HG02840 (cell line): ENCODE measurements around the gene PDCD10.
A peak's percentile ranks its signal among the peaks of the same experiment; 100 is the strongest.

Experiments used
- ATAC-seq: cut with Tn5 transposase; IDR thresholded peaks from one replicate; pipeline ENCODE4 v1.9.1; 2021; ENCODE audit warnings: mild to moderate bottlenecking, moderate library complexity, moderate number of reproducible peaks; ENCODE audit not compliant: unreplicated experiment, low FRiP score

PDCD10 gene

DNA sequence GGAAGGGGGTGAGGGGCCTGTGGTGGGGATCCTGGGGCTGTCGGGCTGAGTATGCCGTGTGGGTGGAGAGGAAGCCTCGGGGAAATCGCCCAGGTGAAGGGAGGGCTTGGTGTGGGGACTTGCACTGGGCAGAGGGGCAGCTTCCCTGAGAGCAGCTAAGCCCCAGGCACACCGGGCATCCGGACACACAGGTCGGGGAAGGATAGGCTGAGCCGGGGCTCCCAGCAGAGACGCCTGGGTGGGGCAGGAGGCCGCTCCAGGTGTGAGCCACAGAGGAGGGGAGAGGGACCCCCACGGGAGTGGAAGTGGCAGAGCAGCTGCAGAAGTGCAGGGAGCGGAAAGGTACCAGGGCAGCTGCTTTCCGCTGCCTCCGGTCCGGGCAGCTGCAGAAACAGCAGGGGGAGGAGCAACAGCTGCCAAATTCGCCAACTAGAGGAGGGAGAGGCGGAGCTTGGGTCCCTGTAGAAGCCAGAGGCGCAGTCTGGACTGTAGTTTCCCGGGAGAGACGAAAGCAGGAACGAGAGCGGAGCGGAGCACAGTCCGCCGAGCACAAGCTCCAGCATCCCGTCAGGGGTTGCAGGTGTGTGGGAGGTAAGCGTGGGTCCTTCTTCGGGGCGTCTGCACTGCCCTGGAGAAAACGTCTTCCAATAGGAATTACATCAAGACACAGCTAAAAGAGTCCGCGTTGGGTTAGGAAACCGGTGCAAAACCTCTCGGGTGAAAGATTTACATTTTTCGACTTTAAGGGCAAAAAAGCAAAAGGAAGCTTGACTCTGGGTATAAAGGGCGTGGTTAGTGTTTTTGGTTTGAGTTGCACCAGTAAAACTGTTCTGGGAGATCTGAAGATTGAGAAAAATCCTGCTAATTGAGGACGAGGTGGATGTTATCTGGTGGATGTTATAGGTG, 794 bp upstream of the PDCD10 start, which contains the start of gene SERPINI1:
Gene SERPINI1, plus strand, starts transcription at position 489 of the 906 bp plus-strand sequence. CDS start 53,408 bp downstream, outside the sequence.
- peak; percentile 64 for ATAC-seq

DNA sequence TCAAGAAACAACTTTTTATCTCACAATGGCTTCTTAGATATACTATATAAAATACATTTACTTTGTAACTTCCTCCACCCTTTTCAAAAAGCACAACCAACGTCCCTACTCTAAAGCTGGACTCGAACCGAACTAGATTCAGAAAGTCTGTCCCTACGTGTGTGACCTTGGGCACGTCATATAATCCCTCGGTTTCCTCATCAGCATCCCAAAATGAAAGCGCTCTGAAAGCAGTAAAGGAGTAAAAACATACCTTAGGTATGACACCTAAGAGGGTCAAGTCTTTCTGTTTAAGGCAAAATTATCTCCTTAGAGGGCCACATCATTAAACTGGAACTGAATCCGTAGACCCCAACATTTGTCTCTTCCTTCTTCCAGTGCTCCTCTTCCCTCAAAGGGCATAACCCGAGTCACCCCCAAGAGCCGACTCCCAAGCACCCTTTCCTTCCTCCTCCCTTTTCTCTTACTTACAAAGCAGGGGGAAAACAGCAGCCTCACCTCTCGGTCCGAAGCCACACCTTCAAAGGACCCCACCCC, 663 bp downstream of the PDCD10 start:
- ATAC-seq: no peak

DNA sequence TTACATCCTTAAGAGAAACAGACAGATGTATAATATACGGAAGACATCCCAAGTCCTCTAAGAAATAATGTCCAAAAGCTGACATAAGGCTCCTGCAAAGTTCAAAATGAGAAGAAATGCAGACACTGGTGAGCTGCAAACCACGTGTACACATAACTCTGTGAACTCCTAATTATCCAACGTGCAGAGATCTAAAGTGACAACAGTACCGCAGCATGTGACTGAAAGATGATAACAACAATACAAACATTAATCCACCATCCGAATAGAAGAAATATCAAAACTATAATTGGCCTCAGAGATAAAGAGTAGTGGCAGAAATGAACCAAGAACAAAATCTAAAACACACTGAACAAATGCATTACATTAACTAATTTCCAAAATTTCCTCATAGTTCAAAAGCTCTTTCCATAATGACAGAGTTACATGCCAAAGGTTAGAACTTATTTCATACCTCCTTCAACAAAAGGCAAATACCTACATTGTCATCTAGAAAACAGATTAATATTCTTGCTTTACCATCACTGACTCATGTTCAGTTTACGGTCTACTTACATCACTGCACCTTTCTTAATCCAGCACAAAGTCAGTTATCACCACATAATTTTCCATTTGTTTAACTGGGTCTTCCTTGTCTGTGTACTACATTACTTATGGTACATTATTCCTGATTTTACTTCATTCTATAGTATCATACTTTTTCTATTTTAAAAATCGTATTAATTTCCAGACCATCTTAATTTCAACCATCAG, 2.2 kb downstream of the PDCD10 start:
- no peak for ATAC-seq

GRCh38 chr3:167731393-167731792, 3.3 kb downstream of the PDCD10 start:
- ATAC-seq: no peak

DNA sequence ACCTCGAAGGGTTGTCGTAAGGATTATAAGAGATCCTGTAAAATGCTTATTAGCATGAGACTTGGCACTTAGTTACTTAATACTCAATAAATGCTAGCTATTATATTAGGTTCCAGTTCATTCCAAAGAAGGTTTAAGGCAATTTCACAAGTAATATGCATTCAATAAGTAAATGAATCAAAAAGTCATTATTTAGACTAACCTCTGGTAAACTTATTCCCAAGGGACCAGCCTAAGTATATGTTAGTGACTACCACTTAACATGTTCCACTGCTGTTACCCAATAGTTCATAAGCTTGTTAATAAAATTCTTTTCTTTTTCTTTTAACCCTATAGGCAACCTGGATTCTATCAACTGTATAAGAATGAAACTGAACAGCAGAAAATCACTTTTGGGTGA, 5.1 kb downstream of the PDCD10 start:
- no peak for ATAC-seq

DNA sequence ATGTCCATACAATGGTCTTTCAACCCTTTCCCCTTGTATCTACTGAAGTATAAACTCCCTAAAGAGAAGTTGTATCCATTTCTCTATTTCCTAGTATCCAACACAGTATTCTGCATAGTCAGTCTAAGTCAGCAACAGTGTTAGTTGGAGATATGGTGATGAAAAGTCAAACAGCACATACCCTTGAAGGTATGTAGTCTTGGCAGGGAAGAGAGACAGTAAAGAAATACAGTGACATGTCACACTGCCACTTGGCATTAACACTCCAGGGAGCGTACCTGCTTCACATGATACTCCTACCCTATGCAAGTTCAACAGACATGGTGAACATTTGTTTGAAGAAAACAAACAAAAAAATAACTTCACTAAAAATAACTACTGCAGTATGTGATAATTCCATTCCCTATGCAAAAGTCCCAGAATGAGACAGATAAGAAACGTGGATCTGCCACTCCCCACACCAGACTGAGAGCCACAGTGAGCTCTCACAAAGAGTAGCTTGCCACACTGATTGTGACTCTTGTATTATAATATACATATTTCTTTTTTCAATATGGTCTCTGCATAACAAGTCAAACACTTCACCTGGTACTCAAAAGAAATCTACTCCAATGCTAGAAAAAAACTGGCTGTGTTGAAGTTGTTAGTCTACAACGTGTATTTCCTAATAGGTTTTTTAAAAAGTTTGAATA, 5.9 kb downstream of the PDCD10 start:
- no peak for ATAC-seq

DNA sequence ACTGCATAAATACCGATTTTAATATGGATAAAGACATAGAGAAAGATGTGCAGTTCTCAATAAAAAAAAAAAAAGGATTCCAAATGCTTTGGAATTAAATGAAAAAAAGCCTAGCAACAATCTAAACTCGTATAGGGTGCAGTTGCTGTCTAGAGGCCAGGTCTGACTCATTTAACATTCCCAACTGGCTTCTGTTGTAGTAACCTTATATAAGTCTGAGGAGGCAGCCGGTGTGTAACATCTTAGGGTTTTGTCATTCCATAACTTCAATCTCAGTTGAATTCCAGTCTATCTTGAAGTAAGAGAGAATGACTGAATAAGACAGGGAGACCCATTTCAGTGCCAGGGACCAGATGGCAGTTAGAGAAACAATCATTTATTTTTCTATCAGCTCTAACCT, 6.5 kb downstream of the PDCD10 start:
- no peak for ATAC-seq

DNA sequence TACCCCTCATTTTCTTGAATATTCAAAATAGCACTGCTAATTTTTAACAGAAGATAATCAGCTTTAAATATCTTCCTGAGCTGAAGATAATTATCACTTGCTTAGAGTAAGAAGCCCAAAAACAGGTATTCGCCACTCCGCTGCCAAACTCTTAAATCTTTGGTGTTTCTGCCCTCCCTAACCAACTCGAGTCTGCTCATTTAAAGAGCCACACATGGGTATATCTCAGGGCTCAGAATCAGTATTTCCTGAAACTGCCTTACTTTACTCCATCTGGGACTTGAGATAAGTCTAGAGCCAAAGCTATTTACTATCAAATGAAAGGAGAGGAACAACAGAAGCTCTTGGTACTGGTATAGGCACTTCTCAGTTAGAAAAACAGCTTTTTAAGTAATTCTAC, 10.8 kb downstream of the PDCD10 start:
- ATAC-seq: no peak

DNA sequence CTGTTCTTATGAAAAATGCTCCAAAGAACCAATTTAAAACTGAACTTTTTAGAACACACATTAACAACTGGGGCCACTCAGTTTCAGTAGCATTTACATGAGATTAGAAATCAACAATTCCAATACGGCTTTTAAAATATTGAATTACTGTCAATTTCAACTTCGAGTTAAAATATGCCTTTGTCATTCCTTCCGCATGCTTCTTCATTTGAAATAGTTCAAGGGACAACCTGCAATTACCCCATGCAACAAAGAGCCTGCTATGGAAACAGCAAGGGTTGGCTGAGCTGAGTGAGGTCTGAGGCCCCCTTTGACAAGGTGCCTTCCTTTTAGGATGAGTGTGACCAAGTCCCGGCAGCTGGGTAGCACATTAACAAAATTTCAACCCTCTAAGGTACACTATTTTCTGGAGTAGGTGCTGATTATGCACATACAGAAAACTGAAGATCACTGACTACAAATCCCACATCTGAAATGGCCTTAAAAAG, 11.6 kb downstream of the PDCD10 start:
- no peak for ATAC-seq

- no peak for ATAC-seq
Observed at GRCh38 chr3:167718582-167718981, 16.1 kb downstream of the PDCD10 start.

DNA sequence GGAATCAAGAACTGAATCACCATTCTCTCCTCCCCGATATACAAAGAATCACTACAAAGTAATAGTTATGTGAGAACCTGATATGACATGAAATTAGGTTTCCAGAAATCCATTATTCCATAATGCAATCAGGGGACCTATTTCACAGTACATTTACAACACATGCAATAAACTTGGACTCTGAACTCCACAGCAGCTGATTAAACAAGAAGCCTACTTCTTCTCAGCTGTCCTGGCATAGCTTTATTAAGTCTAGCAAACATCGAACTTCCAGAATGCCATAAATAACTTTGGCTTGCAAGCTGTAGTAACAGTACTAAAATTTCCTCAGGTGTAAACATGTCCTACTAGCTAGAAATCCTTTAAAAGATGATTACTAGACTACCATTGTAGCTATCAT, 17.8 kb downstream of the PDCD10 start:
- ATAC-seq: no peak

- ATAC-seq: no peak
Observed at GRCh38 chr3:167714871-167715270, 19.8 kb downstream of the PDCD10 start.

DNA sequence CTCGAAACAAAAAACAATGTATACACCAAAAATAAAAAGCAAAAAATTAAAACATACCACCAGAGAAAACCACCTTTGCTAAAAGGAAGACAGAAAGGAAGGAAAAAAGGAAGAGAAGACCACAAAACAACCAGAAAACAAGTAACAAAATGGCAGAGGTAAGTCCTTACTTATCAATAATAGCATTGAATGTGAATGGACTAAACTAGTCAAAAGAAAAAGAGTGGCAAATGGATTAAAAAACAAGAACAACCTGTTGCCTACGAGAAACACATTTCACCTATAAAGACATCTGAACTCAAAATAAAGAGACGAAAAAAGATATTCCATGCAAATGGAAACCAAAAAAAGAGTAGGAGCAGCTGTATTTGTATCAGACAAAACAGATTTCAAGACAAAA, 22.2 kb downstream of the PDCD10 start:
- ATAC-seq: no peak

DNA sequence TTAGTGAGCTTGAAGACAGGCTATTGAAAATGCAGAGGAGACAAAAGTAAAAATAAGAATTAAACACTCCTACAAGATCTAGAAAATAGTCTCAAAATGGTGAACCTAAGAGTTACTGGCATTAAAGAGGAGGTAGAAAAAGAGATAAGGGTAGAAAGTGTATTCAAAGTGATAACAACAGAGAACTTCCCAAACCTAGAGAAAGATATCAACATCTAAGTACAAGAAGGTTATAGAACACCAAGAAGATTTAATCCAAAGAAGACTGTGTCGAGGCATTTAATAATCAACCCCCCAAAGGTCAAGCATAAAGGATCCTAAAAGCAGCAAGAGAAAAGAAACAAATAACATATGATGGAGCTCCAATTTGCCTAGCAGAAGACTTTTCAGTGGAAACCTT, 23.3 kb downstream of the PDCD10 start:
- no peak for ATAC-seq

DNA sequence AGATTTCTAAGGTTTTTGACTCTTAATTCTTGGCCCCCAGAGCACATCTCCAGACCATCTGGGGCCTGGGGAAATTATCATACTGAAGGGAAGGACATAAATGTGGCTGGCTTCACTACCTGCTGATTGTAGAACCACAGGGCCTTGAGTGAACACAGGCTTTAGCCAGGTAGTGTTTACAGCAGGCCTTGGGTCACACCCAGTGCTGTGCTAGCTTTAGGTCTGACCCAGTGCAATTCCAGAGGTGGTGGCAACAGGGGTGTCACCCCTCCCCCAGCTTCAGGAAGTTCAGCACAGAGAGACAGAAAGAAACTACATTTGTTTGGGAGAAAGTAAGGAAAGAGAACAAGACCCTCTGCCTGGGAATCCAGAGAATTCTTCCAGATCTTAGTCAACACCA, 24.1 kb downstream of the PDCD10 start:
- no peak for ATAC-seq

DNA sequence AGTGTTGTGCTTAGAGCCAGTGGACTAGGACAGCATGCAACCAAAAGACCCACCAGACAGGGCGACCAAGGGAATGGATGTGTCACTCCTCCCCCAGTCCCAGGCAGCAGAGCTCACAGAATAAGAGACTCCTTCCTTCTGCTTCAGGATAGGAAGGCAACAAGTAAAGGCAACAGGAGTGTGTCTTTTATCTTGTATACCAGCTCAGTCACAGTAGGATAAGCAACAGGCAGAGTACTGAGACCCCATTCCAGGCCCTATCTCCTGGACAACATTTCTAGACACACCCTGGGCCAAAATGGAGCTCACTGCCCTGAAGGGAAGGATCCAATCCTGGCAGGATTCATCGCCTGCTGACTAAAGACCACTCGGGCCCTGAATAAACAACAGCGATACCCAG, 25.0 kb downstream of the PDCD10 start:
- no peak for ATAC-seq

DNA sequence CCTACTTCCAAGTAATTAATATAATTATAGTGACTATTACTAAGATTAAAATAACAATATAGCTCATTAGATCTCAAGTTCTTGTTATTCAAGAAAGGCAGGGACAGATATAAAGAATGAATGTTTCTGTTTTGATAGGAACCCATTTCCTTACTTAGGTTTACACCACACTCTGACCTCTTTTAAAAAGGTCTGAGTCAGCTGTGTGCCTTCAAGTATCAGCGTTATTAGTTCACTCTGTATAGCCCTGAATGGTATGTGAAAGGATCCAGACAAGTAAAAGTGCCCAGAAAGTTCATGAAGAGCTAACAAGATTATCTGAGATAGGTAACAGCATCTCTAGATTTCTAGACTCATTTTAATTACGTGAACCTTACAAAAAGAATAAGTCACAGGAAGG, 28.9 kb downstream of the PDCD10 start:
- no peak for ATAC-seq

- no peak for ATAC-seq
Observed at GRCh38 chr3:167700926-167701325, 33.8 kb downstream of the PDCD10 start.

DNA sequence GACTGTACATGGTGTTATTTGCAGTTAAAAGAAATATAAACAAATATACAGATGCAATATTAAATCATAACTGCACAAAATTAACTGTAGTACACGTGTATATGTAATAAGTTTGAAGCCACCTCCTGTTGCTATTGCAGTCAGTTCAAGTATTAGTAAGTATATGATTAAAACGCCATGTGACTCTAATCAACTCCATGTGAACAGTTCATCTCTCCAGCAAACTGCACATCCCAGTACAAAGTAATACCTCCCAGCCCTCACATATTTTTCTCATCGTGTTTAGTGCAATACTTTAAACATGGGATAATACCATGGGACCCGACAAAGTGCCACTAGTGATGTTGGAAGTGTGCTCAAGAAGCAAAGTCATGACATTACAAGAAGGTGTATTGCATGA, 34.6 kb downstream of the PDCD10 start:
- no peak for ATAC-seq

GRCh38 chr3:167694121-167694520, 40.6 kb downstream of the PDCD10 start:
- no peak for ATAC-seq

GRCh38 chr3:167691366-167691765, 43.3 kb downstream of the PDCD10 start:
- ATAC-seq: peak; percentile 100
